Activated T-cell treated with anti-CD3 and anti-CD28 coated beads for 48 hours (primary cell): ENCODE results near the gene TNNI2.

Experiments used
- DNase-seq: peaks from one replicate; pipeline ENCODE4 v3.0.0-alpha.2; 2020; ENCODE audit warnings: low read depth

The TNNI2 gene

DNA sequence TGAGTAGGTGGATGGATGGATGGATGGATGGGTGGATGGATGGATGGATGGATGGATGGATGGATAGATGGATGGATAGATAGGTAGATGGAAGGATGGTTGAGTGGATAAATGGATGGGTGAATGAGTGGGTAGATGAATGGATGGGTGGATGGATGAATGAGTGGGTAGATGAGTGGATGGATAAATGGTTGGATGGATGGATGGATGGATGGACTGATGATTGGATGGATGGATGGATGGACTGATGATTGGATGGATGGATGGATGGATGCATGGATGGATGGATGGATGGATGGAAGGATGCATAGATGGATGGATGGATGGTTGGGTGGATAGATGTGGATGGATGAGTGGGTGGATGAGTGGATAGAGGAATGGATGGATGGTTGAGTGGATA, 17.2 kb upstream of the TNNI2 start:
- no peak for DNase-seq

DNA sequence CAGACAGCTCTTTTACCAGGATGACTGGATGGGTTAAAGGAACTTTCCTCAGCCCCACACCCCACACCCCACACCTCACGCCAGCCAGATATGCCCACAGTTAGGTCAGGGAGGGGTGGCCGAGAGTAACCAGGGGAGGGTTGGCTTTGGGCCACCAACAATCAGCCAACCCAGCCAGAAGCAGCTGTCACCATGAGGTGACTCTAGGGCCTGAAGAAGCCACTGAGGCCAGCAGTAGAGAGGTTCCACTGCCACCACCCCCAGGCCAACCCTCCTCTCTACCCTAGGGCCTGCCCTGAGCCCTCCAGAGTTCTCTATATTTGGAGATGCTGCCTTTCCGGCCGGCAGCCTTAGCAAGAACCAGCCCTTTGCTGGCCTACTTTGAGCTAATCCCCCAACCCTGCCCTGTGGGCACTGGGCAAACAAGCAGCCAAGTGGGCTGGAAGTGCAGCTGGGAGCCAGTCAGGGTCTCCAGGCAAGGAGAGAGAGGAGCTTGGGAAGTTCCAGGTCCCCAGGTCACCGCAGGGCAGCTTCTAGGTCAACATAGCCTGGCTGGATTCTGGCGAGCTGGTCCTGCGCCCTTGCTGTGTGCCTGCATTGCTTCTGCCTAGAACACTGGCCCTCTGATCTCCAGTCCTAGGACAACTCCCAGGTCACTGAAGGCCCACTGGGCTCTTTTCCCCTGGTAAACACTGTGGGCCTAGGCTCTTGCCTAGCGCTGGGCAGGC, 16.0 kb upstream of the TNNI2 start:
- DNase-seq: no peak

DNA sequence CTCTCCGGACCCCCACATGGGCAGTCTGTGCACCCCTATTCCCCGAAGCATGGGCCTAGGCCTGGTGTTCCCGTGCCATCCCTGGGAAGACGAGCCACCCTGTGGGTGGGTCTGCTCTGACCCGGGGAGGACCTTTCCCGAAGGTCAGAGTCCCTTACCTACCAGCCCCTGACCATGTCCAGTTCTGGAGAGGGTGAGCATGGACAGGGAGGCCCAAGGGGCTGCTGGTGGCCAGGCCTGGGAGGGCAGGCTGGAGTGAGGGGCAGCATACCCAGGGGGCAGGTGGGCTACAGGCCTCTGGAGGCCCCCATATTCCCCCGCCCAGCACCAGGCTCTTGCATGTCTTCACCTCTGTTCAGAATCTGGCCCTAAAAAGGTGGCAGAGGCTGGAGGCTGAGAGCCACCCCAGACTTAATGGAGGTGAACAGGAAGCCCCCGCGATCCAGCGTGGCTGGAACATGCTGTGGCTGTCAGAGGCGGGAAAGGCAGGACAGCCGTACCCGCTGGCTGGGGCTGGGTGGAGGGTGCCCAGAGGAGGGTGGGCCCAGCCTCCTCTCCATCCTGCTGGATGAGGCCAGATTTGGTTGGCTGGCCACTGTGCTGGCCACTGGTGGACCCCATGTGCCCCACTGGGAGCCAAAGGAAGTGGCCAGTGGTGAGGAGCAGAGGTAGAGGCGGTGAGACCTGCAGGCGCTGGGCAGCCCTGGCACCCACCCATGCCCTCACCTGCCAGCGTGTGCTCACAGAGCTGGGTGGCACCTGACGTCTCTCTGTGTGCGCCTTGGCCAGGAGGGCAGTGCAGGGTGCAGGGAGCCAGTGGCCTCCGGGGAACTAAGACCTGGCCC, 15.2 kb upstream of the TNNI2 start:
- DNase-seq: no peak

DNA sequence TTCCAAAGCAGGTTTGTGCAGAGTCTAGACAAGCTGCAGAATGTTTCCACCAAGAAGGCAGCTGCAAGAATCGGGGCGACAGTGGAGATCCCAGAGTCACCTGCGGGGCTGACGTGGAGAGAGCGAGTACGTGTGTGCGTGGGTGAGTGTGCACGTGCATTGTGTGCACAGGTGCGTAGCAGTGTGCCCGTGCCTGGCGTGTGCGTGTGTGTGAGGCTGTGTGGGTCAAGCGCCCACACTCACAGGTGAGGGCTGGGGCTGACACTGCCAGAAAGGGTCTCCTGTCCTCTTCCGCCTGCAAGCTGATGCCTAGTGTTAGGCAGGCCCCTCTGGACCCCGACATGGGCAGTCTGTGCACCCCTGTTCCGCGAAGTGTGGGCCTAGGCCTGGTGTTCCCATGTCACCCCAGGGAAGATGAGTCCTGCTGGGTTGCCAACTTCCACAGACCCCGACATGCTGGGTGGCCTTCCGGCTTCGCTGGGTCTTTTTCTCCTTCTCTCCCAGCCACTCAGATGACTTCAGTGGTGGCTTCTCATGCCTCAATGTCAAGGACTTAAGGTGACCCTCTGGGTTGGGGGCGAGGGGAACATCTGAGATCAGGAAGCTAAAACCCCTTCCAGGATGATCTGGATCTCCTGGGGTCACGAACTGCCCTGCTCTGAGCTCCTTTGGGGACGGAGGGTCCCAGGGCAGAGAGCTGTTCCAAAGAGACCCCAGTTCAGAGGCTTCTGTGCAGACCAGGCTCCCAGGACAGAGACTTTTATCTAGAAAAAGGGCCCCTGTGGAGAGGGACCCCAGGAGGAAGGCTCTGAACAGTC, 14.4 kb upstream of the TNNI2 start:
- no peak for DNase-seq

DNA sequence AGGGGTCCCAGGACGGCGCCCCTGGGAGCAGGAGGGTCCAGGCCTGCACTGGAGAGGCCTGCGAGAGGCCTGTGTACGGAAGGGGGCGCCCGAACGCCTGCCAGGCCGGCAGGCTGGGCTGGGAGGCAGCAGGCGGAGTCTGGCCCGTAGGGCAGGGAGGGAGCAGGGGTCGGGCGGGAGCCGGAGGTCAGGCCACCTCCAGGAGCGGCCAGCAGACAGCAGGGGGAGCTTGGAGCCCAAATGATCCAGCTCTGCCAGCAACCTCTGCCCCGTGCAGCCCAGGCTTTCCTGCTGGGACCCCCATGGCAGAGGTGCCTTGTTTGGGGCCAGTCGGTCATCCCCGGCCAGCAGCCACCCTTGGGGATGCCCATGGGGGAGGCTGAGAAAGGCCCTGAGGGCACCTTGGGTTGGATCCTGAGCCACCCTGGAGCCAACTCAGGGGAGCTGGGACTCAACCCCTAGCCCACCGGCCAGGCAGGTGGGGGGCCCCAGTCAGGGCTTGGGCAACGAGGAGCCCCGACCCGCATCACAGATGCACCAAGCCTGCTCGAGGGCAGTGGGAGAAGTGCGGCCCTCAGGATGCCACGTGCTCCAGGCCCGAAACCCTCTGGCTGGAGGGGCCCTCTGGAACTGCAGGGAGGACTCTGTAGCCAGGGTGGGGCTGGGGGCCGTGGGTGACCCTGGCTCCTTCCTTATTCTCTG, 13.6 kb upstream of the TNNI2 start:
- no peak for DNase-seq

DNA sequence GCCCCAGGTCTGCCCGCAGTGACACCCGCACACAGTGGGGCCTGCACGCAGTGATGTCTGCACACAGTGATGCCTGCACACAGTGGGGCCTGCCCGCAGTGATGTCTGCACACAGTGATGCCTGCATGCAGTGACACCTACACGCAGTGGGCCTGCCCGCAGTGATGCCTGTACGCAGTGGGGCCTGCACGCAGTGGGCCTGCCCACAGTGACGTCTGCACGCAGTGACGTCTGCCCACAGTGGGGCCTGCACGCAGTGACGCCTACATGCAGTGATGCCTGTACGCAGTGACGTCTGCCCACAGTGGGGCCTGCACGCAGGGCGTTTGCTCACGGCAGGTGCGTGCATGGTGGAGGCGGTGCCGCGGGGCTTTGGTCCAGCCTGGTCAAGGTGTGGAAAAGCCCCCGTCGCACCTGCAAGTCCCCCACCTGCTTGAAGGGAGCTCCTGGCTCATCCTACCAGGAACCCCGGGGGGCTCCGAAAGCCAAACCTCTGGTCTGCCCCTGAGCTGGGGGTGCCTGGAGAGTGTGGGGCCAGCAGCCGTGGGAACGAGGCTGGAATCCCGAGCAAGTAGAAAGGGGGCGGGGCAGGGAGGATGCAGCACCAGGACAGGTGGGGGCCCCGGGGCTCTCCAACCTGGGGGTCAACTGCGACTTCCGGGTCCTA, 12.9 kb upstream of the TNNI2 start:
- DNase-seq: no peak

DNA sequence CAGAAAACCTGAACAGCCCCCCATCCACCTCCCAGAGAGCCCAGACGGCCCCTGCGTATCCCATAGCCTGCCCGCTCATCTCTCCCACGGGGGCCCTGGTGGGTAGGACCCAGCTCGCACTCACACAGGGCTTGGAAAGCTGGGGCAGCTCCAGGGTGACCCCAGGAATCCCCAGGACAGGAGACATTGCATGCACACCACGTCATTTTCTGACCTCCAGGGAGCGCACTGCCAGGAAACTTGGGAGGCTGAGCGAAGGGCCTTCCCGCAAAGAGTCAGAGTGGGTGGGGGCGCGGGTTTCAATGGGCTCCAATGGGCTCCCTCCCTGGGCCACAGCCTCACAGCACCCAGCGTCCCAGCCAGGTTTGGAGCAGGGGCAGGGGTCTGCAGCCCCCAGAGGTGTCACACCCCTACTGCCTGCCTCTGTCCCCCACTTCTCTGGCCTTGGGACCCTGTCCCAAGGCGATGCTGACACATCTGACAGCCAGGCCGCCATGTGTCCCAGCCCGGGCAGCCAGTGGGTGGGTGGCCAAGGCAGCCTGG, 12.2 kb upstream of the TNNI2 start:
- no peak for DNase-seq

DNA sequence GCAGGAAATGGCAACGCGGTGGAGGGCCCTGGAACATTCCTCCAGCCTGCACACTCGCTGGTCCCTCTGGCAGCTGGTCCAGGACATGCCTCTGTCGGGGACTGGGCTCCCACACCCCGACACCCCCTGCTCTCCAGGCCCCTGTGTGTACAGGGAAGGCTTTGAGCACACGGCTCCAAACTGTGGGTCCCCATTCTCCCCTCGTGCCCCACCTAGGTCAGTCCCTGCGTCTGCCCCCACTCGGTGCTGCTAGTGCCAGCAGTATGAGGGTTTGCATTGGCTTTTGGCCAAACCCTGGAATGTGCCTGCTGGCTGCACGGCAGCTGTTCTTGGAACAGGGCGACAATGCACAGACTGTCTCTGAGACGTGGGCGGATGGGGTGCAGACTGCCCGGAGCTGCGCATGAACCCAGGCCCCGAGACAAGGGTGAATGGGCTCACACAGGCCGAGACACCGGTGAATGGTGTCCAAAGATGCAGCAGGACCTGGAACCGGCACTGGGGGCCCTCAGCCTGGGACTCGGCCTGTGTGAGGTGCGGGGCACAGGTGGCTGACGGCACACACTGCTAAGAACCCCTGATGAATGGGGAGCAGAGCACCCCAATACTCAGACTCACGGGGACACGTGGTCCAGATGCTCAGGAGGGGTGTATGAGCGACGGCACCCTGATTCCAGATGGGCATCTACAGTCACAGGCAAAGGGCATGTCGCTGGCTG, 11.5 kb upstream of the TNNI2 start:
- no peak for DNase-seq

DNA sequence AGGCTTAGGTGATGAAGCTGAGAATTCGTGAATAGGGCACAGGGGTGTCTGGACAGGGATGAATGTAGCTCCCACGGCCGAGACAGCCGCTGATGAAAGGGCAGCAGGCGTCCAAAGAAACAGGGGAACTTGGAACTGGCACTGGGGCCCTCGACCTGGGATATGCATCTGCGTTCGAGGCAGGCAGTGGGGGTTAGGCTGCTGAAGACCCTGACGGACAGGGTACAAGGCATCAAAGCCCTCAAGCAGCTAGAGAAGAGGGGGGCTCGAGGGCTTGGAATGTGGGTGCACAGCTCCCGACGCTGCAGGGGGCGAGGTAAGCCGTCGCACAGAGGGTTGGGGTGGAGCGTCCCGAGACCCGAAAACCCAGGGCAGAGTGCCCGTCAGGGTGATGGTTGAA, 10.8 kb upstream of the TNNI2 start:
- DNase-seq: no peak

DNA sequence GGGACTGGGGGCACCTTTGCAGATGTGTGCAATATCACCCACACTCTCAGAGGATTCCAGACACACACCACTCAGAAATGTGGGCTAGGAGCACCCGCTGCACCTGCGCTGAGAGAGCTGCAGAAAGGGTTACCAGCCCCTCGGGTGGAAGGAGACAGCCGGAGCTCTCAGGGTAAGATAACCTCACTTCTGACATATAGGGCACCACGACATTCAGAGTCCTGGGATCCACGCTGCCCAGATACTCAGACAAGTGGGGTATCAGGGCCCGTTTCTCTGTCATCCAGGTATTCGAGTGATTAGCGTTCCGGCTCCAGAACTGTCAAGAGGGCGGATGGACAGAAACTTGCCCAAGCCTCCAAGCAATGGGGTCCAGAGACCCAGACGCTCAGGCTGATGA, 10.2 kb upstream of the TNNI2 start:
- no peak for DNase-seq

DNA sequence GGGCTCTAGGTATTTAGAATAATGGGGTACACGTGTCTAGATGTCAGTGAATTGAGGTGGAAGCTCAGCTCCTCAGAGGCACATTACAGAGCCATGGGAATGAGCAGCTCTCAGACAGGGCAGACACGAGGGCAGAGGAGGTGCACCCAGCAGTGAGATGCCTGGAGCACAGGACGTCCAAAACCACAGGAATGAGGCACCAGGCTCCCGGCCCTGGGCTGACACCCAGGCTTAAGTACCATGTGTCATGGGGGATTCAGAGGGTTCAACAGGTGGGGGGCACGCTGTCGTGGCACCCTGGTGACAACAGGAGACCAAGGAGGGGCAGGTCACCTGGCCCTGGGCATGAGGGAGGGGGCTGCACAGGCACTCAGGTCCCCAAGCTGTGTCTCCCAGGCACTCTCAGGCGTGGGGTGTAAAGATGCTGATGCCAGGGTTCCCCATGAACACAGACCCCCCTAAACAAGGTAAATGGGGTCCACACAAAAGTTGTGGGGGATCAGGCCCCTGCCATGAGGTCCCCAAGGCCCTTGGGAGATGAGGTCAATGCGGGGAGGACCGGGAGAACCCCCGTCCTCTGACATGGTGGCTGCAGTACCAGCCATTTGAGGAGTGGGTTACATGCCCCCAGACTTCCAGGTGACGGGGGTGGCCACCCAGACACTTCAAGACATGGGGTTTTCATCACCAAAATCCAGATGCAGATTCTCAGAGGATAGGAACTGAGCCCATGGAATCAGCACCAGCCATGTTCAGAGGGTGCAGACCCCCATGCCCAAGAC, 9.6 kb upstream of the TNNI2 start:
- DNase-seq: no peak

DNA sequence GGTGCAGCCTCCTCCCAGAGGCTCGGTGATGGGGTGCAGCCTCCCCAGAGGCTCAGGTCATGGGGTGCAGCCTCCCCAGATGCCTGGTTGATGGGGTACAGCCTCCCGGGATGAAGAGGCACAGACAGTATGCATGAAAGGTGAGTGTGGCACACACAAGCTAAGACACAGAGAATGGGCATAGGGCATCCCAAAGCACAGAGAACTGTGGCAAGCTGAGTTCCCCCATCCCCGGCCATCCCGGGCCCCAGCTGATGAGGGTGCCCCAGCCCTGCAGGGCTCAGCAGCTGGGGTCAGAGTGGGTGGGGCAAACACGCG, 8.8 kb upstream of the TNNI2 start:
- DNase-seq: no peak

DNA sequence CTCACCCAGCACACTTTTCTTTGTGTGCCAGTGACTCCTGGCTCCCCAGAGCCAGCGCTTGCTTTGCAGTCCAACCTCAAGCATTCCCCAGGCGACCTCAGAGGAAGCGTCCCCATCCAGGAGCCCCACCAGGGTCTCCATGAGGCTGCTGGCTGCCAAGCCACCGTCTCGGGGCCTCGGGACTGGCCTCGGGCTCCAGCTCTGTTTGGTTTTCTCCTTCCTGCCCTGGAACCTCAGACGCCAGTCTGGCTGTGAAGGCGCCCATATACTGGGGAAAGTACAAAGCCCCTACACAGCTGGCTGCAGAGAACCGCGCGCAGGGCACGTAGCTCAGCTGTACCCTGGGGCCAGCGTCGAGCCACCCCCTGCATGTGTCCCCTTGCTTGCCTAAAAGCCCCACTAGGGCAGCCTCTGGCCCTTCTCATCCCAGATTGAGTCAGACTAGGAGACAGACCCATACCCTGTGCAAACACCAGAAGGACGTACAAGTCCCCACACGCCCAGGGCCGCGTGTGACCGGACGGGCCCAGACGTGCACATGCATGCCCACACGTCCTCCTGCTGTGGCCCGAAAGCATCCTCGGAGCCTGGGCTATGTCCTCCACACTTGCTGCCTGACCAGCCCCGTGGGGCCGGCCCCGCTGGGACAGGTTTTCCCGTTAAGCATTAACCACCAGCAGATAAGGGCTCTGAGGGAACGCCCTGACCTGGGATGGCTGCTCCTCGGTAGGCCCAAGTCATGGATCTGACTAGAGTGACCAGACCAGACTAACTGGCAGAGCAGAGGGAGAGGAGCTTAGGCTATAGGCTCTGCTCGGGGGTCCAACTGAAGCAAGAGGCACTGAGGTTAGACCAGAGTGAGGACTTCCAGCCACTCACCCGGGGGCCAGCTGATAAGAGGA, 8.2 kb upstream of the TNNI2 start:
- DNase-seq: no peak

DNA sequence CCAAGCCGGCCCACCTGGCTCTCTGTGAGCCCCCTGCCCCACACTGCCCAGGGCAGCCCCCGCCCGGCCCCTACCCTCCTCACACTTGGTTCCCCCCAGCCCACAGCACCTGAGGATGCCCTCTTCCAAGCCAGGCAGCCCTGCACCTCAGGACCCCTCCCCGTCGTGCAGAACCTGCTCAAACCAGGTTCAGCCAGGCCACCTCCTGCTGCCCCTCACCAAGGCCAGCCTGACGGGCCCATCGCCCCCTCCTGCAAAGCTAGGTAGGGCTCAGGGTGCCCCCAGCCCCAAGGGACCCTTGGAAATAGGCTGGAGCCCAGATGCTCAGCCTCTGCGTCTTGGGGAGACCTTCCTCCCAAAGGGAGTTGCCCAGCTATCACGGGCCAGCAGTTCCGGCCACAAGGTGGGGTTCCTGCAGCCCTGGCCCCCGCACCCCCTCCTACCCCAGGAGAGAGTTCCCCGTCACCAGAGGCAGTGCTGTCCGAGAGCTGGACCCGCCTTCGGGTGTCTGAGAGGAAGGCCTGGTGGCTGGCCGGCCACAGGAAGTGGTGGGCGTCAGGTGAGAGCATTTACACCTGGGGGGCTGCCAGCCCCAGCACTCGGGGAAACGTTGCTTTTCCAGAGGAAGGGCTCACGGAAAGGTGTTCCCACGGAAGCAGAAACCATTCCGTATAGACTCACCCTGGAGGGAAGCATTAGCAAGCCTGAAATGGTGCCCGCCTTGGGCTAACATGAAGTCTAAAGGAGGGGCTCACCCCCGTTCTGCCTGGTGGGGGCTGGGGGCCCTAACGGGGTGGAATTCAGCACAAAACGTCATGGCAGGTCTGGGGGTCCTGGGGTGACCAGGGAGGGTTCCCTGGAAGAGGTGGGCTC, 7.2 kb upstream of the TNNI2 start:
- no peak for DNase-seq

DNA sequence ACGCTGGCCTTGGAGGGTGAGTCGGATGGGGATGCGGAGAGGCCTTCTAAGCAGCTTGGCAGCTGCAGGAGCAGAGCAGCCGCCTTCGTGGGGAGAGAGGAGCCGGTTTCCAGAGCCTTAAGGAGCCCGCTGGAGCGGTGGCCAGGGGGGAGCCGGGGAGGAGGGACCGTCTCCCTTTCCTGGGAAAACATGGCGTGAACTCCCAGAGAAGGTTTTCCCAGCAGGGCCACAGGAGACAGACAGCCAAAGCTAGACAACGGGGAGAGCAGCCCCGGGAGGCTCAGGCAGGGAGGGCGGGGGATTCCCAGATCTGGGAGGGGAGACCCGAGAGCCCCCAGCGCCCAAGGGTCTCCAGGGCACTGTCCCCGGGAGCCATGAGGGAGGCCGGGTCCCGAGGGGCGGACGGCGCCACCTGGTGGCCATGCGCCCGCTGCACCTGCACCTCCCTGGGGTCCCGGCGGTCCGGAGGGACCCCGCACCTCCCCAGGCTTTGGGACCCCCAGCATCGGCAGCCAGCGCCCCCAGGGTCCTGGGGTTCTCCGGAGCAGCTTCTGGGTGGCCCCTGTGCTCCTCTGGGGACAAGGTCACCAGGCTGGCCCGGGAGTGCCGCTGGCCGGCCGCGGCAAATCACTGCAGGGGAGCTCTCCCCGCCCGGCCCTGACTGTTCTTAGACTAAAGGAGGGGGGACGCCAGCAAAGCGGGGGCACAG, 6.4 kb upstream of the TNNI2 start:
- DNase-seq: peak; percentile 67

DNA sequence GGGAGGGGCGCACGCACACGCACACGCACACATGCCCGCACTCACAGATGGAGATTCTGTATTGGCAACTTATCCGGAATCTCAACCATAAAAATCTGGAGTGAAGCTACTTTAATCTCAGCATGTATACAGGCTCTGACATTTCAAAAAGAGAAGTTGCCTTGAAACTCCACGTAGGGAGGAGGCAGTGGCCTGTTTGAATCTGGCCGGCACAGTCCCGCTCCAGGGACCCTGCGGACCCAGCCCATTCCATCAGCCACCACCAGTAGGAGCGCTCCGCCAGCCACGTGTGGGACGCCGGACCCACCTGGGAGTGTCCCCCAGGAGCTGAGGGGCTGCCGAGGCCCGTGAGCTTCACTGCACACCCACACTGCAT, 5.9 kb upstream of the TNNI2 start:
- DNase-seq: no peak

DNA sequence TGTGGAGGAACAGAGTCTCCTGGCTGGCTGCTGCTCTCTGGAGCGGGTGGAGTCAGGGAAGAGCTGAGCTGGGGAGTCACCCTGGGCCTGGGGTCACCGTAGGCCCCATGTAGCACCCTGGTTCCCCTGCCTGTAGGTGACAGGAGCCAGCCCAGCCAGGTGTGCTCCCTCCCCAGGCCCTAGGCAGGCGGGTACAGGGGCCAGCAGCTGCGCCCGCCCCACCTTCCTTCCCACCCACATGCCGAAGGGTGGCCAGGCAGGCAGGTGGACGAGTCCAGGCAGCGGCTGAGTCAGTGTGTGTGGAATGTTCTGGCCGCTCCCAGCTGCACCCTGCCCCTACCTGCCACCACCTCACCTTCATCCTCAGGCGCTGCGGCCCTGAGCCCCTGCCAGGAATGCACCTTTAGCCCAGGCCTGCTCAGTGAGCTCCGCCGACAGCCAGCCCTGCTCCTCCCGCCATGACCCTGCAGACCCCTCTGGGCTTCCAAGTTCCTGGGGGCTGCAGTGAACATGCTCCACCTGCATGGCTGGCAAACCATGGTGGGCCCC, 4.6 kb upstream of the TNNI2 start:
- no peak for DNase-seq
